OCI-LY7 (cell line): Measurements from ENCODE around the gene ABCA8. TPM values are rescaled to one million over a fixed set of nuclear protein-coding genes. Genes with fewer than 3 reads are reported as not detected.

Source experiments
- BruUV-seq: library from RNA; stranded (reverse); fragments of 400-500 nt; replicated peaks from 2 replicates; lab custom pipeline; 2021; lab: Mats Ljungman, UMichigan
- CTCF ChIA-PET: fragments of 300-600 bp; sonication (Branson Sonifier 250); formaldehyde crosslinking; loops from one replicate; lab custom pipeline; 2022; ENCODE audit warnings: antibody characterized with exemption; ENCODE audit not compliant: unreplicated experiment; lab: Charles Lee
- POLR2A ChIA-PET: fragments of 300-600 bp; sonication (Branson Sonifier 250); formaldehyde crosslinking; loops from one replicate; lab custom pipeline; 2022; ENCODE audit warnings: antibody characterized with exemption; lab: Charles Lee
- DNase-seq: peaks from one replicate; pipeline ENCODE4 v3.0.0-alpha.2; 2015; ENCODE audit warnings: low spot score
- H2AFZ ChIP-seq: fragments of 200-600 bp; sonication (generic), shearing (Covaris generic); 2 replicates; pipeline ENCODE4 v1.6.1; 2014; ENCODE audit warnings: mild to moderate bottlenecking, antibody characterized with exemption, low read length, moderate library complexity
- H3K27ac ChIP-seq: fragments of 200-600 bp; sonication (generic); 2 replicates; pipeline ENCODE4 v1.5.1; 2014; ENCODE audit warnings: mixed run types, low read depth, mild to moderate bottlenecking, moderate library complexity, low read length, inconsistent platforms; ENCODE audit not compliant: poor library complexity, severe bottlenecking
- H3K36me3 ChIP-seq: fragments of 200-600 bp; sonication (generic); 2 replicates; pipeline ENCODE4 v1.6.1; 2014; ENCODE audit warnings: mild to moderate bottlenecking, antibody characterized with exemption, low read length, moderate library complexity, mixed read lengths; ENCODE audit not compliant: insufficient read depth
- H3K4me1 ChIP-seq: fragments of 200-600 bp; sonication (generic); 2 replicates; pipeline ENCODE4 v1.5.1; 2014; ENCODE audit warnings: mild to moderate bottlenecking, low read length; ENCODE audit not compliant: insufficient read depth, poor library complexity, severe bottlenecking
- H3K4me2 ChIP-seq: fragments of 200-600 bp; sonication (generic); 2 replicates; pipeline ENCODE4 v1.6.1; 2014; ENCODE audit warnings: mild to moderate bottlenecking, low read length
- H3K4me3 ChIP-seq: fragments of 200-600 bp; sonication (generic); 2 replicates; pipeline ENCODE4 v1.5.1; 2014; ENCODE audit warnings: mild to moderate bottlenecking, low read depth, low read length; ENCODE audit not compliant: poor library complexity, severe bottlenecking
- H3K79me2 ChIP-seq: fragments of 200-600 bp; sonication (generic); 2 replicates; pipeline ENCODE4 v1.6.1; 2016; ENCODE audit warnings: low read depth, mild to moderate bottlenecking, low read length, moderate library complexity, mixed read lengths; ENCODE audit not compliant: insufficient read depth
- H3K9me2 ChIP-seq: fragments of 200-600 bp; sonication (generic); 2 replicates; pipeline ENCODE4 v1.6.1; 2016; ENCODE audit warnings: mild to moderate bottlenecking, low read length, mixed read lengths; ENCODE audit not compliant: insufficient read depth
- H3K9me3 ChIP-seq: fragments of 200-600 bp; sonication (generic); 2 replicates; pipeline ENCODE4 v1.6.1; 2014; ENCODE audit warnings: mild to moderate bottlenecking, mixed run types, low read length, mixed read lengths
- H4K20me1 ChIP-seq: fragments of 200-600 bp; sonication (generic); 2 replicates; pipeline ENCODE4 v1.6.1; 2014; ENCODE audit warnings: mild to moderate bottlenecking, antibody characterized with exemption, low read length, moderate library complexity, mixed read lengths; ENCODE audit not compliant: insufficient read depth
- EZH2phosphoT487 ChIP-seq: fragments of 200-600 bp; sonication (generic); IDR thresholded peaks from 2 replicates; pipeline ENCODE4 v1.6.1; 2018; ENCODE audit warnings: low read depth, borderline replicate concordance, mild to moderate bottlenecking, mixed run types, antibody characterized with exemption, low read length, moderate library complexity, mixed read lengths
- intact Hi-C: fragments of 100-400 bp; cut with micrococcal nuclease; formaldehyde crosslinking; loops from one replicate; pipeline ENCODE4 v1.10.0; 2022; ENCODE audit not compliant: unreplicated experiment
- total RNA-seq, 2 experiments: library from RNA; depleted of rRNA in 1 of 2; stranded (reverse); fragments of >200 nt in 1 of 2; shearing (Covaris generic) in 1 of 2; gene quantifications; 2 replicates each; pipeline ENCODE4 v1.2.3, GENCODE V29; 2014 to 2022
- TF ChIP-seq, protein P1 (sequence below): fragments of 200-600 bp; sonication (generic); conservative IDR thresholded peaks from 2 replicates; pipeline ENCODE4 v1.5.1; 2014; ENCODE audit warnings: mild to moderate bottlenecking, antibody characterized with exemption, low read length, moderate library complexity, mixed read lengths

Gene ABCA8
- total RNA-seq, 2 experiments from 2014 or later, result not detected

- no peaks in the 10 kb centered on the region for H3K9me3 ChIP-seq
- no peak for TF ChIP-seq EZH2phosphoT487
- TF ChIP-seq, protein P1, sequence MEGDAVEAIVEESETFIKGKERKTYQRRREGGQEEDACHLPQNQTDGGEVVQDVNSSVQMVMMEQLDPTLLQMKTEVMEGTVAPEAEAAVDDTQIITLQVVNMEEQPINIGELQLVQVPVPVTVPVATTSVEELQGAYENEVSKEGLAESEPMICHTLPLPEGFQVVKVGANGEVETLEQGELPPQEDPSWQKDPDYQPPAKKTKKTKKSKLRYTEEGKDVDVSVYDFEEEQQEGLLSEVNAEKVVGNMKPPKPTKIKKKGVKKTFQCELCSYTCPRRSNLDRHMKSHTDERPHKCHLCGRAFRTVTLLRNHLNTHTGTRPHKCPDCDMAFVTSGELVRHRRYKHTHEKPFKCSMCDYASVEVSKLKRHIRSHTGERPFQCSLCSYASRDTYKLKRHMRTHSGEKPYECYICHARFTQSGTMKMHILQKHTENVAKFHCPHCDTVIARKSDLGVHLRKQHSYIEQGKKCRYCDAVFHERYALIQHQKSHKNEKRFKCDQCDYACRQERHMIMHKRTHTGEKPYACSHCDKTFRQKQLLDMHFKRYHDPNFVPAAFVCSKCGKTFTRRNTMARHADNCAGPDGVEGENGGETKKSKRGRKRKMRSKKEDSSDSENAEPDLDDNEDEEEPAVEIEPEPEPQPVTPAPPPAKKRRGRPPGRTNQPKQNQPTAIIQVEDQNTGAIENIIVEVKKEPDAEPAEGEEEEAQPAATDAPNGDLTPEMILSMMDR, result no peak
- H4K20me1 ChIP-seq, result no peaks in the 10 kb centered on the region
- no peak overlapping the region for H3K27ac ChIP-seq
- H3K9me2 ChIP-seq, result no peaks in the 10 kb centered on the region
- no peaks in the 10 kb centered on the region for H3K36me3 ChIP-seq
- no peak for DNase-seq
- H3K4me3 ChIP-seq, result no peak overlapping the region
- intact Hi-C loops, result no loop called here
- H3K4me1 ChIP-seq, result no peaks in the 10 kb centered on the region
- H3K4me2 ChIP-seq, result no peak overlapping the region
- BruUV-seq, result no TSS peak
- ChIA-PET POLR2A (no interaction called here), CTCF (no interaction called here)
- no peak overlapping the region for H2AFZ ChIP-seq
- H3K79me2 ChIP-seq, result no peaks in the 10 kb centered on the region
Observed at GRCh38 chr17:68850749-68851510, 104.3 kb downstream of the ABCA8 start.

DNA sequence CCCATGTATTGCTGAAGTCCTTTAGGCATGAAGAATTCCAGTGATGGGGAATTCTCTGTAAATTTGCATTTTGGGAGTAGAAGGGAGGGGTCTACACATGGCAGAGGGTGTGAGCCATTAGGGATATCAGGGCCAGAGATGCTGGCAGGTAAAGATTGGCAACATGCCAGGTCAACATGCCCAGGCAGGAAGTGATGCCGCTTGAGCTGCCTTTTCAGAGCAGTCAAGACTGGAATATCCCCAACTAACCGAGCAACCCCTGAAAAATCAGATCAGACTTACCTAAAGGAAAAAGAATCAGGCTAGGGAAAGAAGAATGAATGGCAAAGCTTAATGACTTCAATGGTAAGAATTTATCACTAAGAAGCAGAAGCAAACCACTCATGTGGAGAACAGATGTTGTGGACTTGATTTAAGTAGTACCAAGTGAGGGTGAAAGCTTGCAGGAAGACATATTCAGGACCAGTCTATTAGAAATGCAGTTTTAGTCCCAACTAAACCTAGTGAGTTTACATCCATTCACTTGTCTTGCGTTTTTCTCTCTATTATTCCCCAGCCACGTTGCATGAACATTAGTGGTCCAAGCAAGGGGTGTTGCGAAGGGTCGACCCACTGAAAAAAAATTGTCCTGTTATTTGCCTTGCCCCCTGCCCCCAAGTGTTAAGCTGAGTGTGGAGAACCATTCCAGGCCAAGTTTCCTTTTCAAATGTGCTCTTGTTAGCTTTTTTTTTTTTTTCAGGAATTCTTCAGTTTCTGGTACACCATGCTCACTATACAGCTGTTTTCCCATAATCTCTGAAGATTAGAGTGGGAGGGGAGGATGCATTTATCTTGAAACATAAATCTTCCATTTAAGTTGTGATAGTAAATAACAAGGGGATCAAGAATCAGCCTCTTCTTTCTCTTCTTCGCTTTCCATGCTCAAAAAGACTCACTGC is 105.2 kb downstream of the ABCA8 start:
- ChIA-PET POLR2A (interaction anchor here (0.5 to 0.6 kb wide), 2 partner anchors 344 to 1453 kb away, joined by 3 read pairs; no protein-coding TSS in a partner anchor), CTCF (no interaction called here)
- Histone ChIP-seq H3K9me2 (no peaks in the 10 kb centered on the region), H3K27ac (no peak overlapping the region), H3K79me2 (no peaks in the 10 kb centered on the region), H3K36me3 (no peaks in the 10 kb centered on the region), H3K9me3 (no peaks in the 10 kb centered on the region), H3K4me3 (no peak overlapping the region), H3K4me2 (no peak overlapping the region), H2AFZ (no peak overlapping the region), H3K4me1 (no peaks in the 10 kb centered on the region), H4K20me1 (no peaks in the 10 kb centered on the region)
- TF ChIP-seq, protein P1, result no peak
- no peak for TF ChIP-seq EZH2phosphoT487
- no TSS peak for BruUV-seq
- intact Hi-C loops, result no loop called here
- DNase-seq, result no peak
